Activated CD4-positive, alpha-beta memory T cell treated with anti-CD3 and anti-CD28 coated beads for 36 hours (primary cell): Measurements from ENCODE around the gene POTEG. TPM values are rescaled to one million over a fixed set of nuclear protein-coding genes. Genes with fewer than 3 reads are reported as not detected.
"Not testable (repeated sequence)": the region's sequence is repeated elsewhere in the genome, so short reads cannot be mapped to it uniquely, and the experiment has no call there.

Source experiments
- CTCF ChIA-PET: fragments of 350-600 bp; sonication (Branson Sonifier 250); formaldehyde crosslinking; loops from one replicate; lab custom pipeline; 2021; ENCODE audit warnings: antibody characterized with exemption, inconsistent platforms; lab: Charles Lee
- POLR2A ChIA-PET: fragments of 350-600 bp; sonication (Branson Sonifier 250); formaldehyde crosslinking; loops from one replicate; lab custom pipeline; 2021; ENCODE audit warnings: antibody characterized with exemption; lab: Charles Lee
- DNase-seq: peaks from one replicate; pipeline ENCODE4 v3.0.0-alpha.2; 2020
- H3K27ac Mint-ChIP-seq: one replicate; pipeline ENCODE4 v1.8.0; 2021; ENCODE audit warnings: mixed read lengths
- H3K27me3 Mint-ChIP-seq: one replicate; pipeline ENCODE4 v1.8.0; 2021; ENCODE audit warnings: mixed read lengths
- H3K36me3 Mint-ChIP-seq: one replicate; pipeline ENCODE4 v1.8.0; 2021; ENCODE audit warnings: mixed read lengths
- H3K4me1 Mint-ChIP-seq: one replicate; pipeline ENCODE4 v1.8.0; 2021; ENCODE audit warnings: low read depth, mixed read lengths
- H3K4me3 Mint-ChIP-seq: one replicate; pipeline ENCODE4 v1.8.0; 2021; ENCODE audit warnings: mild to moderate bottlenecking, mixed read lengths
- H3K9me3 Mint-ChIP-seq: one replicate; pipeline ENCODE4 v1.8.0; 2021; ENCODE audit warnings: mixed read lengths
- intact Hi-C: fragments of 100-400 bp; cut with micrococcal nuclease; formaldehyde crosslinking; loops from one replicate; pipeline ENCODE4 v1.15.1; 2023
- total RNA-seq, 2 experiments: library from RNA; stranded (reverse); gene quantifications; one replicate each; pipeline ENCODE4 v1.2.3, GENCODE V29; 2021

POTEG gene
- total RNA-seq, 2 experiments from 2014 or later, result not detected

DNA sequence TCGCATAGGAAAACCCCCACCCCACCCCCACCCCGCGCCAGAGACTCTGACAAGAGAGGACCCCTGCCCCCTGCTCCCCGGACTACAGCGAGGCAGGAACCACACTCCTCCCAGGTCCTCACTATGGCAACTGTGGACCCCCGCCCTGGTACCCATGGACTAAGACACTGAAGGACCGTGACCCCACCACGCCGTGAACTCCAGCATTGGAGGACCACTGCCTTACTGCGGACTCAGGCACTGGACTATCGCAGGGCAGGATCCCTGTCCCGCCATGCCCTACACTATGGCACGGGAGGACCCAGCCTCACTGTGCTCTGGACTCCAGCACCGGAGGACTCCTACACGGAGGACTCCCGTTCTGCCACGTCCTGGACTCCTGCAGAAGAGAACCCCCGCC, 71.8 kb downstream of the POTEG start:
- H3K9me3 Mint-ChIP-seq, H3K27ac Mint-ChIP-seq, POLR2A ChIA-PET, H3K27me3 Mint-ChIP-seq, H3K4me1 Mint-ChIP-seq, DNase-seq, CTCF ChIA-PET, H3K4me3 Mint-ChIP-seq, H3K36me3 Mint-ChIP-seq, intact Hi-C loops: not testable (repeated sequence)

DNA sequence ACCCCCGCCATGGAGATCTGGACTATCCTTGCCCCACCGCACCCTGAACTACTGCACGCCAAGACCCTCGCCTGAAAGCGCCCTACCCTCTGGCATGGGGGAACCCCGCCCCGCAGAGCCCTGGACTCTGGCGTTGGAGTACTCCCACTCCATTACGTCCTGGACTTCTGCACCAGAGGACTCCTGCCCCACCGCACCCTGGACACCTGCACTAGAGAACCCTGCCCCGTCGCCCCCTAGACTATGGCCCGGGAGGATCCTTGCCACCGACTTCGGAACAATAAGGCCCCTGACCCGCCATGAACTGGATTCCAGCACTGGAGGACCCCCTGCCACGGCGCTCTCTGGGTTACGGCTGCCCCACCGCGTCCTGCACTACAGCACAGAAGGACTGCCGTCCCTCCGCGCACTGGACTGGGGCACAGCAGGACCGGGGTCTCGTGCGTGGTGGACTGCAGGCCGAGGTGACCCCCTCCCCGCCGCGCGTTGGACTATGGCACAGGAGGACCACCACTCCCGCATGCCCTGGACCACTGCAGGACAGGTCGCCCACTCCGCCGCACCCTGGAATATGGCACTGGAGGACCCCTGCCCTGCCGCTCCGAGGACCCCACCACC, 72.4 kb downstream of the POTEG start:
- H3K9me3 Mint-ChIP-seq, H3K4me1 Mint-ChIP-seq, POLR2A ChIA-PET: not testable (repeated sequence)

DNA sequence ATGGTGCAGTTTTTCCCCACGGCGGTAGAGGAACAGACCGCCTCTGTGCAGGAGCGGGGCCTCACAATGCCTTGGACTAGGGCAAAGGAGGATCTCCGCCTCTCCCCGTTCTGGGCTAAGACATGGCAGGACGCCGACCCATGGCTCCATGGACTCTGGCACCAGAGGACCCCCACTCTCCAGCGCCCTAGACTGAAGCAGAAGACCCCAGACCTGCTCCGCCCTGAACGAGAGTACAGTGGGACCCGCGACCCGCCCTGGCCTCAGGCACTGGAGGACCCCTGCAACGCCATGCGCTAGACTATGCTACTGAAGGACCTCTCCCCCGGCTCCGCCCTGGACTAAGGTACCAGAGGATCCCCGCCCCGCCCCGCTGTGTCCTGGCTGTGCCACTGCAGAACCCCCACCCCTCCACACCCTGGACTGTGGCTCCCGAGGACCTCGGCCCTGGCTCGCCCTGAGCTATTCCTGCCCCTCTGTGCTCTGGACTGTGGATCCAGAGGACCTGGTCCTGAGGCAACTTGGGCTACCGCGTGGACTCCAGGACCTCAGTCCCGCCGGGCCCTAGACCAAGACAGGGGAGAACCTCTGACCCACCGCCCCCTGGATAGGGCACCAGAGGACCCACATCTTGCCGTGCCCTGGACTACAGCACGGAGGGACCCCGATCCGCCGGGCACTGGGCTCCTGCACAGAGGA, 73.1 kb downstream of the POTEG start:
- H3K4me3 Mint-ChIP-seq, POLR2A ChIA-PET, DNase-seq, H3K4me1 Mint-ChIP-seq, CTCF ChIA-PET, H3K9me3 Mint-ChIP-seq, intact Hi-C loops, H3K27ac Mint-ChIP-seq, H3K27me3 Mint-ChIP-seq, H3K36me3 Mint-ChIP-seq: not testable (repeated sequence)

More for the DNA sequence above, 72.4 kb downstream of the POTEG start:
- H3K36me3 Mint-ChIP-seq, DNase-seq, H3K4me3 Mint-ChIP-seq, CTCF ChIA-PET, H3K27ac Mint-ChIP-seq, intact Hi-C loops, H3K27me3 Mint-ChIP-seq: not testable (repeated sequence)
